Astrocyte (in vitro differentiated cells and primary cell): ENCODE results near the gene MED28. TPM values are rescaled to one million over a fixed set of nuclear protein-coding genes. Genes with fewer than 3 reads are reported as not detected.

Experiments used
- DNase-seq: peaks from one replicate; pipeline ENCODE4 v3.0.0-alpha.2; 2010; ENCODE audit warnings: low read depth
- FAIRE-seq: peaks from 2 replicates; lab custom pipeline; 2011; peaks lifted over from hg19 to GRCh38; lab: Jason Lieb, UNC
- H2AFZ ChIP-seq: 2 replicates; pipeline ENCODE4 v1.6.0; 2012; ENCODE audit warnings: low read depth, low read length, inconsistent platforms
- H3K27ac ChIP-seq: 2 replicates; pipeline ENCODE4 v1.5.1; 2011; ENCODE audit warnings: low read depth, low read length, inconsistent platforms
- H3K27me3 ChIP-seq: 2 replicates; pipeline ENCODE4 v1.6.0; 2011; ENCODE audit warnings: low read length, inconsistent platforms; ENCODE audit not compliant: insufficient read depth
- H3K36me3 ChIP-seq: 2 replicates; pipeline ENCODE4 v1.5.1; 2011; ENCODE audit warnings: low read length, inconsistent platforms; ENCODE audit not compliant: insufficient read depth
- H3K4me1 ChIP-seq: 2 replicates; pipeline ENCODE4 v1.5.1; 2011; ENCODE audit warnings: low read length, inconsistent platforms; ENCODE audit not compliant: insufficient read depth
- H3K4me2 ChIP-seq: 2 replicates; pipeline ENCODE4 v1.6.0; 2012; ENCODE audit warnings: low read length, inconsistent platforms
- H3K4me3 ChIP-seq: 2 replicates; pipeline ENCODE4 v1.5.1; 2011; ENCODE audit warnings: low read depth, mild to moderate bottlenecking, low read length, inconsistent platforms; ENCODE audit not compliant: insufficient read depth
- H3K79me2 ChIP-seq: 2 replicates; pipeline ENCODE4 v1.6.0; 2012; ENCODE audit warnings: mild to moderate bottlenecking, low read length, inconsistent platforms; ENCODE audit not compliant: insufficient read depth
- H3K9ac ChIP-seq: 2 replicates; pipeline ENCODE4 v1.6.0; 2012; ENCODE audit warnings: mild to moderate bottlenecking, low read length, inconsistent platforms
- H3K9me3 ChIP-seq: 2 replicates; pipeline ENCODE4 v1.5.1; 2012; ENCODE audit warnings: low read depth, mild to moderate bottlenecking, low read length, inconsistent platforms; ENCODE audit not compliant: insufficient read depth
- H4K20me1 ChIP-seq: 2 replicates; pipeline ENCODE4 v1.6.0; 2012; ENCODE audit warnings: low read length, inconsistent platforms; ENCODE audit not compliant: insufficient read depth
- H3K27ac Mint-ChIP-seq: one replicate; pipeline ENCODE4 v1.8.0; 2021; ENCODE audit warnings: mild to moderate bottlenecking, mixed read lengths; ENCODE audit not compliant: unreplicated experiment
- H3K27me3 Mint-ChIP-seq: one replicate; pipeline ENCODE4 v1.8.0; 2021; ENCODE audit warnings: low read depth, mixed read lengths; ENCODE audit not compliant: unreplicated experiment
- H3K36me3 Mint-ChIP-seq: one replicate; pipeline ENCODE4 v1.8.0; 2021; ENCODE audit warnings: low read depth, mixed read lengths; ENCODE audit not compliant: unreplicated experiment
- H3K4me1 Mint-ChIP-seq: one replicate; pipeline ENCODE4 v1.8.0; 2021; ENCODE audit warnings: low read depth, mixed read lengths; ENCODE audit not compliant: unreplicated experiment
- H3K4me3 Mint-ChIP-seq: one replicate; pipeline ENCODE4 v1.8.0; 2021; ENCODE audit warnings: mild to moderate bottlenecking, moderate library complexity, mixed read lengths; ENCODE audit not compliant: unreplicated experiment
- H3K9me3 Mint-ChIP-seq: one replicate; pipeline ENCODE4 v1.8.0; 2021; ENCODE audit warnings: mild to moderate bottlenecking, mixed read lengths; ENCODE audit not compliant: unreplicated experiment
- EZH2 ChIP-seq: IDR thresholded peaks from 2 replicates; pipeline ENCODE4 v1.6.1; 2012; ENCODE audit warnings: mild to moderate bottlenecking, low read length, inconsistent platforms; ENCODE audit not compliant: insufficient read depth
- total RNA-seq: library from RNA; stranded (reverse); gene quantifications from 2 replicates; pipeline ENCODE4 v1.2.1, GENCODE V29; 2021
- TF ChIP-seq, protein P1 (sequence below): IDR thresholded peaks from 2 replicates; pipeline ENCODE4 v1.5.1; 2011; ENCODE audit warnings: low read depth, mild to moderate bottlenecking, inconsistent platforms, low read length, moderate library complexity; ENCODE audit not compliant: insufficient read depth

MED28 gene
- total RNA-seq, 1 donor from 2014 or later, result 42.6 TPM

DNA sequence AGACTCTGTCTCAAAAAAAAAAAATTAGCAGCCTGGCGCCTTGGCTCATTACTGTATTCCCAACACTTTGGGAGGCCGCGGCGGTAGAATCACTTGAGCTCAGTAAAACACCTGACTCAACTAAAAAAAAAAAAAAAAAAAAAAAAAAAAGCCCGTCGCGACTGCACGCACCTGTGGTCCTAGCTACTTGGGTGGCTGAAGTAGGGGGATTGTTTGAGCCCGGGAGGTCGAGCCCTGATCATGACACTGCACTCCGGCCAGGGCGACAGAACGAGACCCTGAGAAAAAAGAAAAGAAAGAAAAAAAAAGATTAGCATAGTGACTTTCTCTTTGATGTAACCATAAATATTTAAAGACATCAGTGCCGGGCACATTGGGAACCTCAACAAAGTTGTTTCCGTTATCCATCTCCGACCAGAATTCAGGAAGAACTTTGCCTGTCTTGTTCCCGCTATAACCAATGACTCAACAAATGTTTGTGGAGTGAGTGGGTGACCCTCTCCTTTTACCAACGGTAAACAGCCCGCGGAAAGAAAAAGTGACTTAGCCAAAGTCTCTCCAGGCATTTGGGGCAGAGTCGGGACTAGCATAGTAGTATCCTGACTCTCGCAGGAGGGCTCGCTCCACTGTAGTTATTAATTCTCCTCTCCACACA is 553 bp upstream of the MED28 start:
- H3K79me2 ChIP-seq, result peaks cover 44% of the 10 kb centered on the region
- no peaks in the 10 kb centered on the region for H3K36me3 ChIP-seq
- peak overlapping the region; percentile 95 for H3K27ac ChIP-seq
- Mint-ChIP-seq H3K4me3 (peak overlapping the region; percentile 97), H3K27ac (peak overlapping the region; percentile 96), H3K36me3 (peaks cover 3% of the 10 kb centered on the region), H3K4me1 (peaks cover 22% of the 10 kb centered on the region), H3K27me3 (no peaks in the 10 kb centered on the region), H3K9me3 (no peaks in the 10 kb centered on the region)
- peak overlapping the region; percentile 98 for H3K9ac ChIP-seq
- TF ChIP-seq, protein P1, sequence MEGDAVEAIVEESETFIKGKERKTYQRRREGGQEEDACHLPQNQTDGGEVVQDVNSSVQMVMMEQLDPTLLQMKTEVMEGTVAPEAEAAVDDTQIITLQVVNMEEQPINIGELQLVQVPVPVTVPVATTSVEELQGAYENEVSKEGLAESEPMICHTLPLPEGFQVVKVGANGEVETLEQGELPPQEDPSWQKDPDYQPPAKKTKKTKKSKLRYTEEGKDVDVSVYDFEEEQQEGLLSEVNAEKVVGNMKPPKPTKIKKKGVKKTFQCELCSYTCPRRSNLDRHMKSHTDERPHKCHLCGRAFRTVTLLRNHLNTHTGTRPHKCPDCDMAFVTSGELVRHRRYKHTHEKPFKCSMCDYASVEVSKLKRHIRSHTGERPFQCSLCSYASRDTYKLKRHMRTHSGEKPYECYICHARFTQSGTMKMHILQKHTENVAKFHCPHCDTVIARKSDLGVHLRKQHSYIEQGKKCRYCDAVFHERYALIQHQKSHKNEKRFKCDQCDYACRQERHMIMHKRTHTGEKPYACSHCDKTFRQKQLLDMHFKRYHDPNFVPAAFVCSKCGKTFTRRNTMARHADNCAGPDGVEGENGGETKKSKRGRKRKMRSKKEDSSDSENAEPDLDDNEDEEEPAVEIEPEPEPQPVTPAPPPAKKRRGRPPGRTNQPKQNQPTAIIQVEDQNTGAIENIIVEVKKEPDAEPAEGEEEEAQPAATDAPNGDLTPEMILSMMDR, result no peak
- TF ChIP-seq EZH2, result no peak
- peak overlapping the region; percentile 90 for H2AFZ ChIP-seq
- H3K4me1 ChIP-seq, result peaks cover 11% of the 10 kb centered on the region
- H4K20me1 ChIP-seq, result peaks cover 34% of the 10 kb centered on the region
- peak overlapping the region; percentile 99 for H3K4me3 ChIP-seq
- H3K4me2 ChIP-seq, result peak overlapping the region; percentile 97
- FAIRE-seq, result no peak
- no peaks in the 10 kb centered on the region for H3K9me3 ChIP-seq
- no peaks in the 10 kb centered on the region for H3K27me3 ChIP-seq
- peak; percentile 74 for DNase-seq

DNA sequence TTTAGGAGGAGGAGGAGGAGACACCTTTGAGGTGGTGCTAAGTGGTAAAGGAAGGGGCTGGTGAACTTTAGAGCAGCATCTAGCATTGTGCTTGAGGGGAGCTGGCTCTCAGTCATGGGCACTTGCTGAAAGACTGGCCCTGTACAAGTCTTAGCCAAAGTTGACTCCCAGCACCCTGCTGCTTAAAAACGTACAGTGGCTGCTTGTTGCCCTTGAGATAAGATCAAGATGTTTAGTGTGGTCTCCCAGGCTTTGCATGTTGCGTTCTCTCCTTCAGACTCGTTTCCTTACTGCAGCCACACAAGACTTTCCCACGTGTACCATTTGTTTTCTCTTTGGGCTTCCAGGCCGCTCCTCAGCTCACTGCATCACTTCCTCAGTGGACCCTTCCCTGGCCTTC is 1.8 kb downstream of the MED28 start:
- Mint-ChIP-seq H3K9me3 (no peaks in the 10 kb centered on the region), H3K4me3 (peak overlapping the region; percentile 80), H3K4me1 (peaks cover 28% of the 10 kb centered on the region), H3K27ac (peak overlapping the region; percentile 55), H3K27me3 (no peaks in the 10 kb centered on the region), H3K36me3 (peaks cover 3% of the 10 kb centered on the region)
- H3K9ac ChIP-seq, result no peak overlapping the region
- H3K27me3 ChIP-seq, result no peaks in the 10 kb centered on the region
- H3K9me3 ChIP-seq, result no peaks in the 10 kb centered on the region
- DNase-seq, result no peak
- H3K79me2 ChIP-seq, result peaks cover 65% of the 10 kb centered on the region
- H3K36me3 ChIP-seq, result peaks cover 8% of the 10 kb centered on the region
- H4K20me1 ChIP-seq, result peaks cover 51% of the 10 kb centered on the region
- H2AFZ ChIP-seq, result no peak overlapping the region
- no peak for TF ChIP-seq EZH2
- TF ChIP-seq, protein P1, result no peak
- no peak for FAIRE-seq
- peak overlapping the region; percentile 97 for H3K4me2 ChIP-seq
- H3K27ac ChIP-seq, result no peak overlapping the region
- no peak overlapping the region for H3K4me3 ChIP-seq
- H3K4me1 ChIP-seq, result peaks cover 18% of the 10 kb centered on the region

DNA sequence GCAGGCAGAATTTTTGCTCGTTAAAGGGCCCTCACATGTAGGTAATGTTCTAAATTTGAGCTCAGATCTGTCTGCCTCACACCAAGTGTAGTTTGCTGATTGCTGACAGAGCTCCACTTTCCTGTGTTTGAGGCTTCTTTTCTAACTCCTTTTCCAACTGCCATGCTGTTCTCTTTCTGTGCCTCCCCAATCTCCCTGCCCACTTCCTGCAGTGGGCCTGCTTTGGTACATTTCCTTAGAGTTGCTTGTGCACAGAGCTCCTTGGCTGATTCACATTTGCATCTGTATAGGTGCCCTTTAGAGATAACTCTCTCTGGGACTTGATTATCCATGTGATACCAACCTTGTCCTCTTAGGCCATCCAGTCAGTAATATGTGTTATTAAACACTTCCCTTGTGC is 4.5 kb downstream of the MED28 start:
- DNase-seq (no peak), FAIRE-seq (no peak)
- Histone ChIP-seq H2AFZ (no peak overlapping the region), H3K79me2 (peaks cover 77% of the 10 kb centered on the region), H3K4me2 (peak overlapping the region; percentile 29), H3K4me3 (no peak overlapping the region), H3K27me3 (no peaks in the 10 kb centered on the region), H3K36me3 (peaks cover 33% of the 10 kb centered on the region), H3K4me1 (peaks cover 18% of the 10 kb centered on the region), H3K27ac (peak overlapping the region; percentile 14), H4K20me1 (peaks cover 69% of the 10 kb centered on the region), H3K9me3 (no peaks in the 10 kb centered on the region), H3K9ac (peak overlapping the region; percentile 8)
- Mint-ChIP-seq H3K4me3 (no peak overlapping the region), H3K9me3 (no peaks in the 10 kb centered on the region), H3K36me3 (peaks cover 9% of the 10 kb centered on the region), H3K27ac (peak overlapping the region; percentile 8), H3K4me1 (peaks cover 25% of the 10 kb centered on the region), H3K27me3 (no peaks in the 10 kb centered on the region)
- no peak for TF ChIP-seq EZH2
- TF ChIP-seq, protein P1, result no peak
